BLaER1 (cell line): ENCODE measurements around the gene ZNF622.

Experiments used
- H3K27ac ChIP-seq: shearing (Covaris generic); formaldehyde crosslinking; 2 replicates; pipeline ENCODE4 v1.8.1; 2022
- H3K27me3 ChIP-seq: shearing (Covaris generic); formaldehyde crosslinking; 2 replicates; pipeline ENCODE4 v1.8.1; 2022
- H3K36me3 ChIP-seq: shearing (Covaris generic); formaldehyde crosslinking; 2 replicates; pipeline ENCODE4 v1.8.1; 2022
- H3K4me1 ChIP-seq: shearing (Covaris generic); formaldehyde crosslinking; 2 replicates; pipeline ENCODE4 v1.8.1; 2022
- H3K4me2 ChIP-seq: shearing (Covaris generic); formaldehyde crosslinking; 2 replicates; pipeline ENCODE4 v1.8.1; 2022
- H3K4me3 ChIP-seq: shearing (Covaris generic); formaldehyde crosslinking; 2 replicates; pipeline ENCODE4 v1.8.1; 2022
- H3K9ac ChIP-seq: shearing (Covaris generic); formaldehyde crosslinking; 2 replicates; pipeline ENCODE4 v1.8.1; 2022
- H3K9me3 ChIP-seq: shearing (Covaris generic); formaldehyde crosslinking; 2 replicates; pipeline ENCODE4 v1.8.1; 2022
- H4K20me1 ChIP-seq: shearing (Covaris generic); formaldehyde crosslinking; 2 replicates; pipeline ENCODE4 v1.8.1; 2022
- Cebpa-rat ChIP-seq: shearing (Covaris generic); IDR thresholded peaks from 2 replicates; pipeline ENCODE4 v1.8.1; 2022

The ZNF622 gene

GRCh38 chr5:16413166-16413860 lies 52.3 kb downstream of the ZNF622 start:
- no peaks in the 10 kb centered on the region for H4K20me1 ChIP-seq
- no peaks in the 10 kb centered on the region for H3K36me3 ChIP-seq
- no peak overlapping the region for H3K27ac ChIP-seq
- TF ChIP-seq Cebpa-rat = no peak
- no peak overlapping the region for H3K9ac ChIP-seq
- no peaks in the 10 kb centered on the region for H3K27me3 ChIP-seq
- no peak overlapping the region for H3K4me2 ChIP-seq
- no peaks in the 10 kb centered on the region for H3K9me3 ChIP-seq
- H3K4me1 ChIP-seq = no peaks in the 10 kb centered on the region
- no peak overlapping the region for H3K4me3 ChIP-seq

GRCh38 chr5:16412556-16412955 lies 53.0 kb downstream of the ZNF622 start:
- Histone ChIP-seq H3K27me3 (no peaks in the 10 kb centered on the region), H3K4me2 (no peak overlapping the region), H3K9me3 (no peaks in the 10 kb centered on the region), H3K4me3 (no peak overlapping the region), H3K4me1 (no peaks in the 10 kb centered on the region), H3K9ac (no peak overlapping the region), H3K27ac (no peak overlapping the region), H4K20me1 (no peaks in the 10 kb centered on the region), H3K36me3 (no peaks in the 10 kb centered on the region)
- TF ChIP-seq Cebpa-rat = no peak

- no peaks in the 10 kb centered on the region for H3K36me3 ChIP-seq
- H3K27ac ChIP-seq = no peak overlapping the region
- H3K9ac ChIP-seq = no peak overlapping the region
- H3K27me3 ChIP-seq = no peaks in the 10 kb centered on the region
- TF ChIP-seq Cebpa-rat = no peak
- H3K9me3 ChIP-seq = no peaks in the 10 kb centered on the region
- H3K4me3 ChIP-seq = no peak overlapping the region
- no peaks in the 10 kb centered on the region for H3K4me1 ChIP-seq
- H3K4me2 ChIP-seq = no peak overlapping the region
- no peaks in the 10 kb centered on the region for H4K20me1 ChIP-seq
Observed at GRCh38 chr5:16411741-16412455, 53.7 kb downstream of the ZNF622 start.

GRCh38 chr5:16411235-16411634 lies 54.4 kb downstream of the ZNF622 start:
- no peaks in the 10 kb centered on the region for H3K9me3 ChIP-seq
- H3K4me3 ChIP-seq = no peak overlapping the region
- H4K20me1 ChIP-seq = no peaks in the 10 kb centered on the region
- no peaks in the 10 kb centered on the region for H3K36me3 ChIP-seq
- H3K9ac ChIP-seq = no peak overlapping the region
- no peak overlapping the region for H3K4me2 ChIP-seq
- H3K27me3 ChIP-seq = no peaks in the 10 kb centered on the region
- H3K4me1 ChIP-seq = no peaks in the 10 kb centered on the region
- TF ChIP-seq Cebpa-rat = no peak
- no peak overlapping the region for H3K27ac ChIP-seq

- H4K20me1 ChIP-seq = no peaks in the 10 kb centered on the region
- H3K4me2 ChIP-seq = no peak overlapping the region
- TF ChIP-seq Cebpa-rat = no peak
- no peak overlapping the region for H3K27ac ChIP-seq
- no peaks in the 10 kb centered on the region for H3K27me3 ChIP-seq
- no peak overlapping the region for H3K4me3 ChIP-seq
- no peaks in the 10 kb centered on the region for H3K36me3 ChIP-seq
- no peaks in the 10 kb centered on the region for H3K9me3 ChIP-seq
- no peaks in the 10 kb centered on the region for H3K4me1 ChIP-seq
- H3K9ac ChIP-seq = no peak overlapping the region
Observed at GRCh38 chr5:16410338-16410737, 55.3 kb downstream of the ZNF622 start.

GRCh38 chr5:16406630-16407029 lies 59.0 kb downstream of the ZNF622 start:
- H3K9ac ChIP-seq = no peak overlapping the region
- H3K4me2 ChIP-seq = no peak overlapping the region
- no peak for TF ChIP-seq Cebpa-rat
- no peaks in the 10 kb centered on the region for H4K20me1 ChIP-seq
- H3K4me3 ChIP-seq = no peak overlapping the region
- H3K27ac ChIP-seq = no peak overlapping the region
- no peaks in the 10 kb centered on the region for H3K27me3 ChIP-seq
- no peaks in the 10 kb centered on the region for H3K4me1 ChIP-seq
- H3K36me3 ChIP-seq = no peaks in the 10 kb centered on the region
- H3K9me3 ChIP-seq = no peaks in the 10 kb centered on the region

- H3K9me3 ChIP-seq = no peaks in the 10 kb centered on the region
- no peak overlapping the region for H3K27ac ChIP-seq
- no peak overlapping the region for H3K4me2 ChIP-seq
- no peaks in the 10 kb centered on the region for H3K36me3 ChIP-seq
- no peaks in the 10 kb centered on the region for H4K20me1 ChIP-seq
- no peak for TF ChIP-seq Cebpa-rat
- H3K4me1 ChIP-seq = no peaks in the 10 kb centered on the region
- H3K4me3 ChIP-seq = no peak overlapping the region
- H3K27me3 ChIP-seq = no peaks in the 10 kb centered on the region
- no peak overlapping the region for H3K9ac ChIP-seq
Observed at GRCh38 chr5:16406023-16406422, 59.6 kb downstream of the ZNF622 start.
